HepG2 (cell line): ENCODE measurements around the gene FLACC1. TPM values are rescaled to one million over a fixed set of nuclear protein-coding genes. Genes with fewer than 3 reads are reported as not detected.

Experiments
- ATAC-seq: fragments of 200-7000 bp; cut with Tn5 transposase; 3 replicates; pipeline ENCODE4 v1.9.1; 2020; ENCODE audit warnings: mild to moderate bottlenecking, moderate library complexity
- BruUV-seq: library from RNA; stranded (reverse); fragments of 400-500 nt; replicated peaks from 2 replicates; lab custom pipeline; 2021; lab: Mats Ljungman, UMichigan
- CTCF ChIA-PET: fragments of 300-600 bp; formaldehyde crosslinking; extraction: SDS; loops from one replicate; lab custom pipeline; 2021; ENCODE audit warnings: low total read pairs, inconsistent platforms, low intra/inter-chr PET ratio; lab: Yijun Ruan, JAX
- POLR2A ChIA-PET: fragments of 350-600 bp; sonication (Branson Sonifier 250); formaldehyde crosslinking; loops from one replicate; lab custom pipeline; 2020; ENCODE audit warnings: antibody characterized with exemption, inconsistent platforms; lab: Yijun Ruan, JAX
- DNase-seq: peaks from one replicate; pipeline ENCODE4 v3.0.0-alpha.2; 2015; ENCODE audit warnings: low spot score
- FAIRE-seq: peaks from 3 replicates; lab custom pipeline; 2011; peaks lifted over from hg19 to GRCh38; lab: Jason Lieb, UNC
- H2AFZ ChIP-seq: one replicate; pipeline ENCODE4 v1.6.1; 2011; ENCODE audit warnings: low read length, inconsistent platforms
- H3K27ac ChIP-seq: fragments of 300-600 bp; 3 replicates; pipeline ENCODE4 v1.8.0; 2011; ENCODE audit warnings: mixed run types, mild to moderate bottlenecking, mixed read lengths, low read length, inconsistent platforms; ENCODE audit not compliant: insufficient read depth; ENCODE audit errors: extremely low read length
- H3K27me3 ChIP-seq, 2 experiments: fragments of 200-600 bp in 1 of 2; 2 replicates in 1 of 2; 3 replicates in 1 of 2; pipeline versions ENCODE4 v1.6.0 to v1.8.0; 2011; ENCODE audit warnings: low read length in 2 of 2, mild to moderate bottlenecking in 2 of 2, moderate library complexity in 2 of 2, inconsistent platforms in 1 of 2; ENCODE audit not compliant: insufficient read depth in 2 of 2, control insufficient read depth in 1 of 2
- H3K36me3 ChIP-seq, 2 experiments: fragments of 200-600 bp in 1 of 2; replicated peaks in 1 of 2; 2 replicates in 1 of 2; 3 replicates in 1 of 2; pipeline versions ENCODE4 v1.5.1 to v1.8.0; 2011; ENCODE audit warnings: low read length in 2 of 2, inconsistent platforms in 1 of 2; ENCODE audit not compliant: insufficient read depth in 2 of 2, control insufficient read depth in 1 of 2
- H3K4me1 ChIP-seq: 2 replicates; pipeline ENCODE4 v1.5.1; 2012; ENCODE audit warnings: low read length, inconsistent platforms; ENCODE audit not compliant: insufficient read depth
- H3K4me2 ChIP-seq: 2 replicates; pipeline ENCODE4 v1.6.0; 2011; ENCODE audit warnings: low read depth, low read length, inconsistent platforms
- H3K4me3 ChIP-seq, 3 experiments: fragments of 200-600 bp in 1 of 3; sonication (generic), shearing (Covaris generic) in 1 of 3; replicated peaks in 1 of 3; 2 replicates each; pipeline ENCODE4 v1.5.1; 2011 to 2016; ENCODE audit warnings: low read length in 3 of 3, inconsistent platforms in 2 of 3, low read depth in 2 of 3, mild to moderate bottlenecking in 2 of 3, control low read depth in 1 of 3, mixed read lengths in 1 of 3; ENCODE audit not compliant: insufficient read depth in 1 of 3
- H3K79me2 ChIP-seq: one replicate; pipeline ENCODE4 v1.6.1; 2011; ENCODE audit warnings: low read length, inconsistent platforms; ENCODE audit not compliant: insufficient read depth
- H3K9ac ChIP-seq: 2 replicates; pipeline ENCODE4 v1.6.0; 2011; ENCODE audit warnings: mild to moderate bottlenecking, low read depth, low read length, inconsistent platforms; ENCODE audit not compliant: insufficient read depth
- H3K9me3 ChIP-seq: 2 replicates; pipeline ENCODE4 v1.5.1; 2012; ENCODE audit warnings: mild to moderate bottlenecking, low read length
- H4K20me1 ChIP-seq: 2 replicates; pipeline ENCODE4 v1.6.0; 2011; ENCODE audit warnings: inconsistent platforms, mild to moderate bottlenecking, low read length, moderate library complexity; ENCODE audit not compliant: insufficient read depth
- CAMTA2 ChIP-seq: sonication (generic); formaldehyde crosslinking; IDR thresholded peaks from 2 replicates; pipeline ENCODE4 v1.4.0; 2020; ENCODE audit warnings: mild to moderate bottlenecking, missing genetic modification reagents, borderline replicate concordance
- FOXP1 ChIP-seq, 2 experiments: fragments of 450-650 bp in 1 of 2; IDR thresholded peaks; 2 replicates each; pipeline ENCODE4 v1.6.1; 2017 to 2018; ENCODE audit warnings: antibody characterized with exemption in 1 of 2
- GPN1 ChIP-seq: sonication (generic); formaldehyde crosslinking; IDR thresholded peaks from 2 replicates; pipeline ENCODE4 v1.5.1; 2020; ENCODE audit warnings: missing genetic modification reagents, borderline replicate concordance
- HMG20B ChIP-seq: conservative IDR thresholded peaks from 2 replicates; pipeline ENCODE4 v1.6.1; 2016; ENCODE audit warnings: missing genetic modification reagents, missing compliant biosample characterization
- KLF11 ChIP-seq: IDR thresholded peaks from 2 replicates; pipeline ENCODE4 v1.6.1; 2016; ENCODE audit warnings: missing compliant biosample characterization
- NFATC3 ChIP-seq: sonication (generic); formaldehyde crosslinking; IDR thresholded peaks from 2 replicates; pipeline ENCODE4 v1.5.1; 2020; ENCODE audit warnings: mild to moderate bottlenecking, missing genetic modification reagents
- YEATS4 ChIP-seq: sonication (generic); formaldehyde crosslinking; IDR thresholded peaks from 2 replicates; pipeline ENCODE4 v1.4.0; 2020; ENCODE audit warnings: missing genetic modification reagents, borderline replicate concordance
- ZBTB7B ChIP-seq: sonication (generic); formaldehyde crosslinking; IDR thresholded peaks from 2 replicates; pipeline ENCODE4 v1.4.0; 2020; ENCODE audit warnings: missing genetic modification reagents
- ZNF263 ChIP-seq: sonication (generic); formaldehyde crosslinking; IDR thresholded peaks from 2 replicates; pipeline ENCODE4 v1.4.0; 2020; ENCODE audit warnings: missing genetic modification reagents
- ZNF282 ChIP-seq: fragments of 450-650 bp; IDR thresholded peaks from 2 replicates; pipeline ENCODE4 v1.6.1; 2018; ENCODE audit not compliant: partially characterized antibody
- ZNF333 ChIP-seq: sonication (generic); formaldehyde crosslinking; IDR thresholded peaks from 2 replicates; pipeline ENCODE4 v1.4.0; 2020; ENCODE audit warnings: mild to moderate bottlenecking, missing genetic modification reagents, borderline replicate concordance
- ZNF343 ChIP-seq: sonication (generic); formaldehyde crosslinking; IDR thresholded peaks from 2 replicates; pipeline ENCODE4 v1.4.0; 2020; ENCODE audit warnings: mild to moderate bottlenecking, missing genetic modification reagents
- ZNF430 ChIP-seq: sonication (generic); formaldehyde crosslinking; IDR thresholded peaks from 2 replicates; pipeline ENCODE4 v1.9.0; 2021; ENCODE audit warnings: mild to moderate bottlenecking, missing genetic modification reagents
- ZNF446 ChIP-seq: sonication (generic); formaldehyde crosslinking; IDR thresholded peaks from 2 replicates; pipeline ENCODE4 v1.5.0; 2020; ENCODE audit warnings: mild to moderate bottlenecking, missing genetic modification reagents
- ZSCAN22 ChIP-seq: sonication (generic); formaldehyde crosslinking; IDR thresholded peaks from 2 replicates; pipeline ENCODE4 v1.4.0; 2020; ENCODE audit warnings: mild to moderate bottlenecking, missing genetic modification reagents
- ZSCAN25 ChIP-seq: sonication (generic); formaldehyde crosslinking; IDR thresholded peaks from 2 replicates; pipeline ENCODE4 v1.8.0; 2022; ENCODE audit warnings: mild to moderate bottlenecking, missing genetic modification reagents
- WGBS: methylation state at CpG from one replicate; pipeline ENCODE4 v1.1.6; 2017; ENCODE audit warnings: low lambda C conversion rate; 5-methylcytosine and 5-hydroxymethylcytosine counted together
- in situ Hi-C: cut with HindIII; loops from 2 replicates; pipeline ENCODE4 v1.10.0; 2017; ENCODE audit warnings: low pct_unique_long_range_greater_than_20kb; ENCODE audit not compliant: extremely low pct_ligation_motif_present
- intact Hi-C: fragments of 100-400 bp; cut with micrococcal nuclease; formaldehyde crosslinking; loops from one replicate; pipeline ENCODE4 v1.10.0; 2022; ENCODE audit not compliant: unreplicated experiment
- polyA plus RNA-seq, 8 experiments: library from polyadenylated mRNA; depleted of rRNA in 3 of 8; stranded (reverse) in 7 of 8; unstranded in 1 of 8; fragments of >200 nt; fragmentation: Illumina TruSeq in 4 of 8; extraction: Trizol in 4 of 8; gene quantifications; 2 replicates each; pipeline versions ENCODE4 v1.2.1 to v1.2.3, GENCODE V29; 2011 to 2016; ENCODE audit warnings: low read depth in 4 of 8, missing spikeins in 1 of 8, mixed read lengths in 1 of 8; ENCODE audit not compliant: insufficient read depth in 1 of 8
- total RNA-seq, 5 experiments: library from RNA; depleted of rRNA; stranded (reverse); fragments of >200 nt; fragmentation: Illumina TruSeq; extraction: Trizol; gene quantifications; 2 replicates each; pipeline ENCODE4 v1.2.3, GENCODE V29; 2016; ENCODE audit warnings: low read depth in 1 of 5
- TF ChIP-seq, protein P1 (sequence below): sonication (generic); formaldehyde crosslinking; IDR thresholded peaks from 2 replicates; pipeline ENCODE4 v1.4.0; 2020; ENCODE audit warnings: missing genetic modification reagents
- TF ChIP-seq, protein P2 (sequence below): sonication (generic); formaldehyde crosslinking; IDR thresholded peaks from 2 replicates; pipeline ENCODE4 v1.8.0; 2023; ENCODE audit warnings: mild to moderate bottlenecking, missing genetic modification reagents
- TF ChIP-seq, protein P3 (sequence below): sonication (generic); formaldehyde crosslinking; IDR thresholded peaks from 2 replicates; pipeline ENCODE4 v1.9.0; 2022; ENCODE audit warnings: missing genetic modification reagents, mild to moderate bottlenecking, borderline replicate concordance
- TF ChIP-seq, protein P4 (sequence below): sonication (generic); formaldehyde crosslinking; IDR thresholded peaks from 2 replicates; pipeline ENCODE4 v1.8.1; 2023; ENCODE audit warnings: missing genetic modification reagents, inconsistent platforms, borderline replicate concordance

FLACC1 gene
- total and polyA plus RNA-seq, 2 of the 13 experiments (the other 11 are each of a cell fraction or from before 2014, with no cell fraction given), result 0.35 to 0.59 TPM

DNA sequence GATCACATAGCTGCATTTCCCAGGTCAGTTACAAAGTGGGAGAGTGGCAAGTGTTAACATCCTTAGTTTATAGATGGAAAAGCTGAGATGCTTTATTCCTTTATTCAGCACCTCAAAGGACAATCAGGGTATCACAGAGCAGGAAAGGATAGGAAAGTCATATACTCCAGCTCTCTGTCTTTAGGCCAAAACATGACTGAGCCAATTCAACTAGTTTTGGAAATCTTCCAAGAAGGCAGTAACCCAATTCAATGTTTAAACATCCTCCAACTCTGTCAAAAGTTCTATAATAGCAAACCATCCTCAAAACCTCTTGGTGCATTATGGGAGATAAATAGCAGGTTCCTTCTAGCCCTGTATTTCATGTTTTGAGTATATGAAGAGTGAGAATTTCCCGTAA is 71.6 kb downstream of the FLACC1 start:
- H3K27me3 ChIP-seq, result no peaks in the 10 kb centered on the region
- H3K79me2 ChIP-seq, result no peaks in the 10 kb centered on the region
- ChIA-PET POLR2A (no interaction called here), CTCF (no interaction called here)
- no peak overlapping the region for H3K9ac ChIP-seq
- FAIRE-seq, result no peak
- no peak for ATAC-seq
- H3K4me1 ChIP-seq, result no peaks in the 10 kb centered on the region
- no peak for DNase-seq
- no peaks in the 10 kb centered on the region for H4K20me1 ChIP-seq
- no peak overlapping the region for H3K4me2 ChIP-seq
- H3K36me3 ChIP-seq, result peaks cover 10 to 28% of the 10 kb centered on the region in 2 experiments
- H2AFZ ChIP-seq, result no peak overlapping the region
- WGBS, result 98% methylated on average over 1 of the region's 1 CpG
- intact Hi-C loops (no loop called here), in situ Hi-C loops (no loop called here)
- no peak overlapping the region for H3K4me3 ChIP-seq
- no peak overlapping the region for H3K27ac ChIP-seq
- TF ChIP-seq, protein P1, sequence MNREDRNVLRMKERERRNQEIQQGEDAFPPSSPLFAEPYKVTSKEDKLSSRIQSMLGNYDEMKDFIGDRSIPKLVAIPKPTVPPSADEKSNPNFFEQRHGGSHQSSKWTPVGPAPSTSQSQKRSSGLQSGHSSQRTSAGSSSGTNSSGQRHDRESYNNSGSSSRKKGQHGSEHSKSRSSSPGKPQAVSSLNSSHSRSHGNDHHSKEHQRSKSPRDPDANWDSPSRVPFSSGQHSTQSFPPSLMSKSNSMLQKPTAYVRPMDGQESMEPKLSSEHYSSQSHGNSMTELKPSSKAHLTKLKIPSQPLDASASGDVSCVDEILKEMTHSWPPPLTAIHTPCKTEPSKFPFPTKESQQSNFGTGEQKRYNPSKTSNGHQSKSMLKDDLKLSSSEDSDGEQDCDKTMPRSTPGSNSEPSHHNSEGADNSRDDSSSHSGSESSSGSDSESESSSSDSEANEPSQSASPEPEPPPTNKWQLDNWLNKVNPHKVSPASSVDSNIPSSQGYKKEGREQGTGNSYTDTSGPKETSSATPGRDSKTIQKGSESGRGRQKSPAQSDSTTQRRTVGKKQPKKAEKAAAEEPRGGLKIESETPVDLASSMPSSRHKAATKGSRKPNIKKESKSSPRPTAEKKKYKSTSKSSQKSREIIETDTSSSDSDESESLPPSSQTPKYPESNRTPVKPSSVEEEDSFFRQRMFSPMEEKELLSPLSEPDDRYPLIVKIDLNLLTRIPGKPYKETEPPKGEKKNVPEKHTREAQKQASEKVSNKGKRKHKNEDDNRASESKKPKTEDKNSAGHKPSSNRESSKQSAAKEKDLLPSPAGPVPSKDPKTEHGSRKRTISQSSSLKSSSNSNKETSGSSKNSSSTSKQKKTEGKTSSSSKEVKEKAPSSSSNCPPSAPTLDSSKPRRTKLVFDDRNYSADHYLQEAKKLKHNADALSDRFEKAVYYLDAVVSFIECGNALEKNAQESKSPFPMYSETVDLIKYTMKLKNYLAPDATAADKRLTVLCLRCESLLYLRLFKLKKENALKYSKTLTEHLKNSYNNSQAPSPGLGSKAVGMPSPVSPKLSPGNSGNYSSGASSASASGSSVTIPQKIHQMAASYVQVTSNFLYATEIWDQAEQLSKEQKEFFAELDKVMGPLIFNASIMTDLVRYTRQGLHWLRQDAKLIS (CRISPR knock-in tag), result no peak
- TF ChIP-seq, protein P2, sequence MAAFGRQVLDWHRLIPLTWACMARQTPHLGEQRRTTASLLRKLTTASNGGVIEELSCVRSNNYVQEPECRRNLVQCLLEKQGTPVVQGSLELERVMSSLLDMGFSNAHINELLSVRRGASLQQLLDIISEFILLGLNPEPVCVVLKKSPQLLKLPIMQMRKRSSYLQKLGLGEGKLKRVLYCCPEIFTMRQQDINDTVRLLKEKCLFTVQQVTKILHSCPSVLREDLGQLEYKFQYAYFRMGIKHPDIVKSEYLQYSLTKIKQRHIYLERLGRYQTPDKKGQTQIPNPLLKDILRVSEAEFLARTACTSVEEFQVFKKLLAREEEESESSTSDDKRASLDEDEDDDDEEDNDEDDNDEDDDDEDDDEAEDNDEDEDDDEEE, result no peak
- TF ChIP-seq NFATC3 (CRISPR knock-in tag) (no peak), ZNF263 (no peak), ZNF343 (no peak), YEATS4 (CRISPR knock-in tag) (no peak), GPN1 (CRISPR knock-in tag) (no peak), ZSCAN22 (CRISPR knock-in tag) (no peak), KLF11 (CRISPR knock-in tag) (no peak), HMG20B (CRISPR knock-in tag) (no peak), ZNF333 (no peak), ZBTB7B (no peak), ZNF282 (no peak), ZNF446 (no peak), ZSCAN25 (no peak), FOXP1 (IDR thresholded peaks at IDR 0.05) (no peak), FOXP1 (CRISPR knock-in tag; IDR thresholded peaks at IDR 0.05) (no peak), ZNF430 (CRISPR knock-in tag) (no peak), CAMTA2 (CRISPR knock-in tag) (no peak)
- TF ChIP-seq, protein P3, sequence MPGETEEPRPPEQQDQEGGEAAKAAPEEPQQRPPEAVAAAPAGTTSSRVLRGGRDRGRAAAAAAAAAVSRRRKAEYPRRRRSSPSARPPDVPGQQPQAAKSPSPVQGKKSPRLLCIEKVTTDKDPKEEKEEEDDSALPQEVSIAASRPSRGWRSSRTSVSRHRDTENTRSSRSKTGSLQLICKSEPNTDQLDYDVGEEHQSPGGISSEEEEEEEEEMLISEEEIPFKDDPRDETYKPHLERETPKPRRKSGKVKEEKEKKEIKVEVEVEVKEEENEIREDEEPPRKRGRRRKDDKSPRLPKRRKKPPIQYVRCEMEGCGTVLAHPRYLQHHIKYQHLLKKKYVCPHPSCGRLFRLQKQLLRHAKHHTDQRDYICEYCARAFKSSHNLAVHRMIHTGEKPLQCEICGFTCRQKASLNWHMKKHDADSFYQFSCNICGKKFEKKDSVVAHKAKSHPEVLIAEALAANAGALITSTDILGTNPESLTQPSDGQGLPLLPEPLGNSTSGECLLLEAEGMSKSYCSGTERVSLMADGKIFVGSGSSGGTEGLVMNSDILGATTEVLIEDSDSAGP (CRISPR knock-in tag), result no peak
- TF ChIP-seq, protein P4, sequence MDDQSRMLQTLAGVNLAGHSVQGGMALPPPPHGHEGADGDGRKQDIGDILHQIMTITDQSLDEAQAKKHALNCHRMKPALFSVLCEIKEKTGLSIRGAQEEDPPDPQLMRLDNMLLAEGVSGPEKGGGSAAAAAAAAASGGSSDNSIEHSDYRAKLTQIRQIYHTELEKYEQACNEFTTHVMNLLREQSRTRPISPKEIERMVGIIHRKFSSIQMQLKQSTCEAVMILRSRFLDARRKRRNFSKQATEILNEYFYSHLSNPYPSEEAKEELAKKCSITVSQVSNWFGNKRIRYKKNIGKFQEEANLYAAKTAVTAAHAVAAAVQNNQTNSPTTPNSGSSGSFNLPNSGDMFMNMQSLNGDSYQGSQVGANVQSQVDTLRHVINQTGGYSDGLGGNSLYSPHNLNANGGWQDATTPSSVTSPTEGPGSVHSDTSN (CRISPR knock-in tag), result no peak
- TSS peak; percentile 39 for BruUV-seq
- no peaks in the 10 kb centered on the region for H3K9me3 ChIP-seq
